Mesenchymal stem cell (in vitro differentiated cells and primary cell): ENCODE results near the gene RBAK. TPM values are rescaled to one million over a fixed set of nuclear protein-coding genes. Genes with fewer than 3 reads are reported as not detected.

Source experiments
- DNase-seq: peaks from one replicate; pipeline ENCODE4 v3.0.0-alpha.2; 2013
- H2AFZ ChIP-seq: one replicate; pipeline ENCODE4 v1.6.1; 2013; ENCODE audit warnings: low read depth, mild to moderate bottlenecking, control low read depth, inconsistent platforms, low read length, moderate library complexity
- H2AK5ac ChIP-seq: 2 replicates; pipeline ENCODE4 v1.6.1; 2013; ENCODE audit warnings: low read length, moderate library complexity, mild to moderate bottlenecking, inconsistent platforms; ENCODE audit not compliant: severe bottlenecking
- H2BK120ac ChIP-seq: one replicate; pipeline ENCODE4 v1.6.1; 2013; ENCODE audit warnings: low read depth, mild to moderate bottlenecking, inconsistent platforms, low read length, moderate library complexity
- H2BK12ac ChIP-seq, 2 experiments: one replicate each; pipeline ENCODE4 v1.6.1; 2013; ENCODE audit warnings: inconsistent platforms in 2 of 2, low read length in 2 of 2, mild to moderate bottlenecking in 2 of 2, moderate library complexity in 2 of 2, control low read depth in 1 of 2
- H2BK15ac ChIP-seq: one replicate; pipeline ENCODE4 v1.6.1; 2013; ENCODE audit warnings: mild to moderate bottlenecking, low read depth, inconsistent platforms; ENCODE audit not compliant: poor library complexity, severe bottlenecking
- H2BK5ac ChIP-seq: 2 replicates; pipeline ENCODE4 v1.6.1; 2013; ENCODE audit warnings: low read depth, mild to moderate bottlenecking, low read length, control low read depth, inconsistent platforms; ENCODE audit not compliant: poor library complexity, severe bottlenecking
- H3K14ac ChIP-seq, 2 experiments: one replicate each; pipeline ENCODE4 v1.6.1; 2013; ENCODE audit warnings: inconsistent platforms in 2 of 2, low read length in 2 of 2, control low read depth in 1 of 2, mild to moderate bottlenecking in 1 of 2, moderate library complexity in 1 of 2
- H3K18ac ChIP-seq, 2 experiments: one replicate each; pipeline ENCODE4 v1.6.1; 2013; ENCODE audit warnings: inconsistent platforms in 2 of 2, low read length in 2 of 2, control low read depth in 1 of 2, low read depth in 1 of 2, mild to moderate bottlenecking in 1 of 2
- H3K23ac ChIP-seq, 2 experiments: one replicate each; pipeline ENCODE4 v1.6.1; 2013; ENCODE audit warnings: inconsistent platforms in 2 of 2, low read length in 2 of 2, mild to moderate bottlenecking in 2 of 2, moderate library complexity in 2 of 2, control low read depth in 1 of 2
- H3K27ac ChIP-seq: 2 replicates; pipeline ENCODE4 v1.5.1; 2013; ENCODE audit warnings: mild to moderate bottlenecking, moderate library complexity, low read length, control low read depth, inconsistent platforms; ENCODE audit not compliant: poor library complexity, severe bottlenecking
- H3K27me3 ChIP-seq, 2 experiments: 2 replicates each; pipeline versions ENCODE4 v1.6.1 to v1.7.0; 2013; ENCODE audit warnings: low read length in 2 of 2, mild to moderate bottlenecking in 2 of 2, moderate library complexity in 2 of 2, control low read depth in 1 of 2, inconsistent platforms in 1 of 2; ENCODE audit not compliant: control insufficient read depth in 1 of 2, insufficient read depth in 1 of 2
- H3K36me3 ChIP-seq, 2 experiments: 2 replicates each; pipeline versions ENCODE4 v1.6.1 to v1.7.0; 2013; ENCODE audit warnings: low read length in 2 of 2, control low read depth in 1 of 2, inconsistent platforms in 1 of 2, low read depth in 1 of 2, mild to moderate bottlenecking in 1 of 2; ENCODE audit not compliant: insufficient read depth in 2 of 2, control insufficient read depth in 1 of 2
- H3K4ac ChIP-seq, 2 experiments: one replicate each; pipeline ENCODE4 v1.6.1; 2013; ENCODE audit warnings: inconsistent platforms in 2 of 2, low read length in 2 of 2, mild to moderate bottlenecking in 2 of 2, moderate library complexity in 2 of 2, control low read depth in 1 of 2, low read depth in 1 of 2
- H3K4me1 ChIP-seq: 2 replicates; pipeline ENCODE4 v1.6.1; 2013; ENCODE audit warnings: low read depth, low read length, control low read depth; ENCODE audit not compliant: control insufficient read depth, insufficient read depth
- H3K4me2 ChIP-seq: 2 replicates; pipeline ENCODE4 v1.6.1; 2013; ENCODE audit warnings: low read length, mild to moderate bottlenecking, inconsistent platforms; ENCODE audit not compliant: poor library complexity, severe bottlenecking
- H3K4me3 ChIP-seq, 2 experiments: 2 replicates each; pipeline versions ENCODE4 v1.5.1 to v1.7.0; 2013; ENCODE audit warnings: low read length in 2 of 2, mild to moderate bottlenecking in 2 of 2, control low read depth in 1 of 2, low read depth in 1 of 2; ENCODE audit not compliant: insufficient read depth in 1 of 2
- H3K79me1 ChIP-seq: replicated peaks from 2 replicates; pipeline ENCODE4 v1.6.1; 2013; ENCODE audit warnings: mild to moderate bottlenecking, control low read depth, low read length, inconsistent platforms; ENCODE audit not compliant: poor library complexity, severe bottlenecking
- H3K9ac ChIP-seq: 2 replicates; pipeline ENCODE4 v1.7.0; 2013; ENCODE audit warnings: mild to moderate bottlenecking, low read length, moderate library complexity
- H3K9me3 ChIP-seq: 2 replicates; pipeline ENCODE4 v1.7.0; 2013; ENCODE audit warnings: mild to moderate bottlenecking, low read length; ENCODE audit not compliant: control insufficient read depth
- H4K8ac ChIP-seq: one replicate; pipeline ENCODE4 v1.6.1; 2013; ENCODE audit warnings: inconsistent platforms, mild to moderate bottlenecking, low read length, moderate library complexity
- H4K91ac ChIP-seq: one replicate; pipeline ENCODE4 v1.6.1; 2013; ENCODE audit warnings: mild to moderate bottlenecking, low read length, inconsistent platforms
- WGBS: methylation state at CpG from one replicate; pipeline ENCODE4 v1.1.7; 2013; ENCODE audit warnings: mixed read lengths; 5-methylcytosine and 5-hydroxymethylcytosine counted together
- polyA plus RNA-seq, 2 experiments: library from polyadenylated mRNA; stranded (reverse); fragments of 200-250 nt; gene quantifications; one replicate each; pipeline ENCODE4 v1.2.3, GENCODE V29; 2013

Gene RBAK
- polyA plus RNA-seq (2013, experiment 1 of 2): 4.5 TPM
- polyA plus RNA-seq (2013, experiment 2 of 2): 4.3 TPM

- Histone ChIP-seq H4K91ac (peak within 1 kb of the TSS; percentile 92), H2BK12ac (no peak within 1 kb of the TSS), H3K27me3 (no peaks in the 10 kb centered on the region), H3K9me3 (peaks cover 16% of the 10 kb centered on the region), H3K27ac (peak within 1 kb of the TSS; percentile 33), H3K14ac (peak within 1 kb of the TSS; percentile 86), H2BK5ac (peak within 1 kb of the TSS; percentile 57), H3K79me1 (peaks cover 2% of the 10 kb centered on the region), H3K4me2 (peak within 1 kb of the TSS; percentile 77), H3K4me3 (peak within 1 kb of the TSS; percentile 88 to 95), H3K9ac (peak within 1 kb of the TSS; percentile 89), H2AK5ac (no peak within 1 kb of the TSS), H3K4ac (peak within 1 kb of the TSS; percentile 60 to 93), H2AFZ (peak within 1 kb of the TSS; percentile 82), H3K36me3 (peaks cover 9 to 21% of the 10 kb centered on the region in 2 experiments), H2BK120ac (peak within 1 kb of the TSS; percentile 92), H3K4me1 (peaks cover 4% of the 10 kb centered on the region), H2BK15ac (peak within 1 kb of the TSS; percentile 67), H4K8ac (peak within 1 kb of the TSS; percentile 80), H3K23ac (peak within 1 kb of the TSS in 1 of 2 experiments; percentile 80), H3K18ac (peak within 1 kb of the TSS; percentile 94)
- WGBS: 1% methylated on average over 52 of the region's 69 CpGs
- peak; percentile 94 for DNase-seq
Observed at GRCh38 chr7:5045558-5046396, at the start of gene RBAK. Gene RBAK, plus strand, starts transcription at chr7:5045860. Its CDS starts 2,217 bp downstream, at chr7:5048077.

DNA sequence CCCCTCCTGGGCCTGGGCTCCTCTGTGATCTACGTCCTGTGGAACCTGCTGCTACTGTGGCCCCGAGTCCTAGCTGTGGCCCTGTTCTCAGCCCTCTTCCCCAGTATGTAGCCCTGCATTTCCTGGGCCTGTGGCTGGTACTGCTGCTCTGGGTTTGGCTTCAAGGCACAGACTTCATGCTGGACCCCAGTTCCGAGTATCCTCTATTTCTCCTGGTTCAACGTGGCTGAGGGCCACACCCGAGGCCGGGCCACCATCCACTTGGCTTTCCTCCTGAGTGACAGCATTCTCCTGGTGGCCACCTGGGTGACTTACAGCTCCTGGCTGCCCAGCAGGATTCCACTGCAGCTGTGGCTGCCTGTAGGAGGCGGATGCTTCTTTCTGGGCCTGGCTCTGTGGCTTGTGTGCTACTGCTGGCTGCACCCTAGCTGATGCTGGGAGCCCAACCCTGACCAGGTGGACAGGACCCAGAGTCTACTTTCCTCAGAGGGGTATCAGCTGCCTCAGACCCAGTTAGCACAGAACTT, 48.9 kb upstream of the RBAK start:
- H2BK120ac ChIP-seq: no peak overlapping the region
- DNase-seq: no peak
- H2AK5ac ChIP-seq: no peak overlapping the region
- H3K79me1 ChIP-seq: peaks cover 50% of the 10 kb centered on the region
- no peak overlapping the region for H3K4me3 ChIP-seq
- no peaks in the 10 kb centered on the region for H3K9me3 ChIP-seq
- H4K8ac ChIP-seq: no peak overlapping the region
- no peak overlapping the region for H3K9ac ChIP-seq
- H3K27ac ChIP-seq: no peak overlapping the region
- no peak overlapping the region for H3K4me2 ChIP-seq
- H4K91ac ChIP-seq: no peak overlapping the region
- H3K4me1 ChIP-seq: no peaks in the 10 kb centered on the region
- no peaks in the 10 kb centered on the region for H3K27me3 ChIP-seq
- peaks cover 70 to 84% of the 10 kb centered on the region in 2 experiments for H3K36me3 ChIP-seq
- no peak overlapping the region for H3K14ac ChIP-seq
- H2BK5ac ChIP-seq: no peak overlapping the region
- no peak overlapping the region for H3K23ac ChIP-seq
- H2BK15ac ChIP-seq: no peak overlapping the region
- H3K18ac ChIP-seq: no peak overlapping the region
- no peak overlapping the region for H2AFZ ChIP-seq
- no peak overlapping the region for H3K4ac ChIP-seq
- no peak overlapping the region for H2BK12ac ChIP-seq
- WGBS: 98% methylated on average over 7 of the region's 7 CpGs

DNA sequence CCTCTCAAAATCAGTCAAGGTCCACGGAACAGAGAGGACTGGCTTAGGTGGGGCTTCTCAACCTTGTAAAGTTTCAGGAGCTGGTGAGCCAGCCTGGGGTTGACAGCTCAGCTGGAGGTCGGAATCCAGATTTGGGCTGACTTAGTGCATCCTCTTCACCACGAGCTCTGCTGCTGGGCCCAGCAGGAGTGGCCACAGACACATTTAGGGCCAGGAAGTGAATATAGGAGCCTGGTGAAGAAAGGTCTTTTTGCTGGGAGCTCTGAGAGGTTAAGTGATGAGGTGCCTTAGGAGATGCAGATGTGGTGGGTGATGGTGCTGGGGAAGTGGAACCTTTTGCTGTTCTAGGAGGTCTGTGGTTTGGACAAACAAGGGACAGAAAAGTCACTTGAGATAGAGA, 47.4 kb upstream of the RBAK start:
- Histone ChIP-seq H3K18ac (no peak overlapping the region), H2BK15ac (no peak overlapping the region), H3K9me3 (no peaks in the 10 kb centered on the region), H3K14ac (no peak overlapping the region), H3K4me2 (no peak overlapping the region), H3K27ac (no peak overlapping the region), H4K91ac (no peak overlapping the region), H3K79me1 (peaks cover 45% of the 10 kb centered on the region), H2BK5ac (no peak overlapping the region), H3K4ac (no peak overlapping the region), H3K4me1 (no peaks in the 10 kb centered on the region), H3K36me3 (peaks cover 56 to 80% of the 10 kb centered on the region in 2 experiments), H2AK5ac (no peak overlapping the region), H2BK12ac (no peak overlapping the region), H3K23ac (no peak overlapping the region), H4K8ac (no peak overlapping the region), H3K27me3 (no peaks in the 10 kb centered on the region), H3K4me3 (no peak overlapping the region), H2AFZ (no peak overlapping the region), H2BK120ac (no peak overlapping the region), H3K9ac (no peak overlapping the region)
- DNase-seq: no peak
- WGBS: 92% methylated on average over 3 of the region's 3 CpGs

GRCh38 chr7:4998910-4999309, 46.8 kb upstream of the RBAK start:
- H3K23ac ChIP-seq: no peak overlapping the region
- no peak overlapping the region for H3K14ac ChIP-seq
- H4K8ac ChIP-seq: no peak overlapping the region
- H3K4ac ChIP-seq: no peak overlapping the region
- peaks cover 43% of the 10 kb centered on the region for H3K79me1 ChIP-seq
- no peaks in the 10 kb centered on the region for H3K4me1 ChIP-seq
- no peak overlapping the region for H3K9ac ChIP-seq
- no peak overlapping the region for H3K4me3 ChIP-seq
- 94% methylated on average over 7 of the region's 7 CpGs for WGBS
- no peaks in the 10 kb centered on the region for H3K27me3 ChIP-seq
- H3K9me3 ChIP-seq: no peaks in the 10 kb centered on the region
- H2AK5ac ChIP-seq: no peak overlapping the region
- H3K36me3 ChIP-seq: peaks cover 51 to 73% of the 10 kb centered on the region in 2 experiments
- no peak overlapping the region for H3K4me2 ChIP-seq
- H2BK15ac ChIP-seq: no peak overlapping the region
- no peak for DNase-seq
- no peak overlapping the region for H3K18ac ChIP-seq
- H2BK120ac ChIP-seq: no peak overlapping the region
- no peak overlapping the region for H2BK12ac ChIP-seq
- no peak overlapping the region for H2AFZ ChIP-seq
- no peak overlapping the region for H4K91ac ChIP-seq
- H3K27ac ChIP-seq: no peak overlapping the region
- H2BK5ac ChIP-seq: no peak overlapping the region
